ENCODE measurements around the gene COP1.

DNA sequence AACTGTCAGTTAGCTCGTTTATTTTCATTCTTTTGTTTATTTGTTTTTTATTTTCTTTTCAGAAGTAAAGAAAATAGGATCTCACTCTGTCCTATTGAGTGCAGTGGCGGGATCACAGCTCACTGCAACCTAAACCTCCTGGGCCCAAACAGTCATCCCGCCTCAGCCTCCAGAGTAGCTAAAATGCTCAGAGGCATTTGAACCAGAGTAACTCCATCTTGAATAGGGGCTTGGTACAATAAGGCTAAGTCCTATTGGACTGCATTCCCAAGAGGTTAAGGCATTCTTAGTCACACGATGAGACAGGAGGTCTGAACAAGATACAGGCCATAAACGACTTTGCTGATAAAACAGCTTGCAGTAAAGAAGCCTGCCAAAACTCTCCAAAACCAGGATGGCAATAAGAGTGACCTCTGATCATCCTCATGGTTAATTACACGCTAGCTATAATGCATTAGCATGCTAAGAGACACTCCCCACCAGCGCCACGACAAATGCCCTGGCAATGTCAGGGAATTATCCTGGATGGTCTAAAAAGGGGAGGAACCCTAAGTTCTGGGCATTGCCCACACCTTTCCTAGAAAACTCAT lies 13.1 kb upstream of the COP1 start:
- TF ChIP-seq, protein P1, sequence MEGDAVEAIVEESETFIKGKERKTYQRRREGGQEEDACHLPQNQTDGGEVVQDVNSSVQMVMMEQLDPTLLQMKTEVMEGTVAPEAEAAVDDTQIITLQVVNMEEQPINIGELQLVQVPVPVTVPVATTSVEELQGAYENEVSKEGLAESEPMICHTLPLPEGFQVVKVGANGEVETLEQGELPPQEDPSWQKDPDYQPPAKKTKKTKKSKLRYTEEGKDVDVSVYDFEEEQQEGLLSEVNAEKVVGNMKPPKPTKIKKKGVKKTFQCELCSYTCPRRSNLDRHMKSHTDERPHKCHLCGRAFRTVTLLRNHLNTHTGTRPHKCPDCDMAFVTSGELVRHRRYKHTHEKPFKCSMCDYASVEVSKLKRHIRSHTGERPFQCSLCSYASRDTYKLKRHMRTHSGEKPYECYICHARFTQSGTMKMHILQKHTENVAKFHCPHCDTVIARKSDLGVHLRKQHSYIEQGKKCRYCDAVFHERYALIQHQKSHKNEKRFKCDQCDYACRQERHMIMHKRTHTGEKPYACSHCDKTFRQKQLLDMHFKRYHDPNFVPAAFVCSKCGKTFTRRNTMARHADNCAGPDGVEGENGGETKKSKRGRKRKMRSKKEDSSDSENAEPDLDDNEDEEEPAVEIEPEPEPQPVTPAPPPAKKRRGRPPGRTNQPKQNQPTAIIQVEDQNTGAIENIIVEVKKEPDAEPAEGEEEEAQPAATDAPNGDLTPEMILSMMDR (IDR thresholded peaks at IDR 0.05), result no peak
- no peak for TF ChIP-seq POLR2A (IDR thresholded peaks at IDR 0.05)
